Sigmoid colon (tissue), 7 donors: Measurements from ENCODE around the gene SGCD. TPM values are rescaled to one million over a fixed set of nuclear protein-coding genes. Genes with fewer than 3 reads are reported as not detected.
A peak's percentile ranks its signal among the peaks of the same experiment; 100 is the strongest.

Source experiments
- DNase-seq: peaks from one replicate; pipeline ENCODE4 v3.0.0-alpha.2; 2019
- H3K27ac ChIP-seq, 4 donors: fragments of 200-600 bp; sonication (generic); one replicate each; pipeline ENCODE4 v1.5.1; 2016 to 2019; ENCODE audit warnings: mild to moderate bottlenecking in 1 of 4
- H3K27me3 ChIP-seq, 3 donors: fragments of 200-600 bp; sonication (generic); one replicate each; pipeline ENCODE4 v1.5.1; 2019; ENCODE audit warnings: mild to moderate bottlenecking in 1 of 3
- H3K36me3 ChIP-seq, 4 donors: fragments of 200-600 bp; sonication (generic); one replicate each; pipeline ENCODE4 v1.5.1; 2016 to 2019
- H3K4me1 ChIP-seq, 4 donors: fragments of 200-600 bp; sonication (generic); one replicate each; pipeline ENCODE4 v1.5.1; 2017 to 2019
- H3K4me3 ChIP-seq, 4 donors: fragments of 200-600 bp; sonication (generic); one replicate each; pipeline ENCODE4 v1.5.1; 2017 to 2019; ENCODE audit warnings: mild to moderate bottlenecking in 2 of 4, moderate library complexity in 1 of 4
- H3K9me3 ChIP-seq, 4 donors: fragments of 200-600 bp in 3 of 4; sonication (generic) in 3 of 4; one replicate each; pipeline versions ENCODE4 v1.5.1 to v1.6.1; 2013 to 2019
- CTCF ChIP-seq, 4 experiments: fragments of 450-650 bp in 3 of 4; fragments of 200-600 bp in 1 of 4; IDR thresholded peaks; one replicate each; pipeline ENCODE4 v1.5.1; 2016 to 2019; ENCODE audit warnings: antibody characterized with exemption in 4 of 4, mild to moderate bottlenecking in 3 of 4, moderate library complexity in 2 of 4
- EP300 ChIP-seq, 4 donors: sonication (generic); formaldehyde crosslinking; IDR thresholded peaks; one replicate each; pipeline ENCODE4 v1.6.1; 2017; ENCODE audit warnings: antibody characterized with exemption in 4 of 4
- POLR2A ChIP-seq, 2 donors: fragments of 450-650 bp; IDR thresholded peaks; one replicate each; pipeline ENCODE4 v1.6.1; 2016; ENCODE audit warnings: antibody characterized with exemption in 2 of 2, mild to moderate bottlenecking in 2 of 2, moderate library complexity in 2 of 2
- POLR2AphosphoS5 ChIP-seq, 4 donors: sonication (generic); formaldehyde crosslinking; IDR thresholded peaks; one replicate each; pipeline ENCODE4 v1.6.1; 2017; ENCODE audit warnings: antibody characterized with exemption in 4 of 4
- WGBS, 2 donors: extraction: QIAGEN DNeasy Blood & Tissue Kit; methylation state at CpG; one replicate each; pipeline ENCODE4 v1.1.7; 2013; 5-methylcytosine and 5-hydroxymethylcytosine counted together
- intact Hi-C: fragments of 100-400 bp; cut with DNase I; formaldehyde crosslinking; loops from one replicate; pipeline ENCODE4 v1.15.1; 2023
- polyA plus RNA-seq, 3 donors: library from polyadenylated mRNA; stranded (reverse); fragments of 200-250 nt; gene quantifications; one replicate each; pipeline ENCODE4 v1.2.3, GENCODE V29; 2013
- total RNA-seq, 4 donors: library from RNA; depleted of rRNA; stranded (reverse); fragments of >200 nt; gene quantifications; one replicate each; pipeline ENCODE4 v1.1.0, GENCODE V29; 2016
- donor health status: healthy with polysubstance abuse.
- donor health status: Bipolar disorder and iron deficiency.
- donor health status: healthy.

SGCD gene
- total and polyA plus RNA-seq, 7 donors = under 0.01 to 34.3 (median 8.2) TPM

GRCh38 chr5:156399323-156399722, 72.4 kb downstream of the SGCD start:
- Histone ChIP-seq H3K4me3 (no peak overlapping the region), H3K4me1 (peaks cover 0 to 58% (median 35%) of the 10 kb centered on the region in 4 donors), H3K27ac (peak overlapping the region in 3 of 4 donors; percentile 18 to 44 (median 35)), H3K27me3 (no peaks in the 10 kb centered on the region), H3K36me3 (no peaks in the 10 kb centered on the region), H3K9me3 (no peaks in the 10 kb centered on the region)
- WGBS, 2 donors = 67 to 69% methylated on average over 2 of the region's 2 CpGs
- TF ChIP-seq POLR2A (IDR thresholded peaks at IDR 0.05) (no peak), EP300 (IDR thresholded peaks at IDR 0.05) (no peak), POLR2AphosphoS5 (IDR thresholded peaks at IDR 0.05) (no peak), CTCF (IDR thresholded peaks at IDR 0.05) (no peak)
- intact Hi-C loops = loop anchor here (10.0 kb wide), 1 partner anchor 195 kb away; no protein-coding TSS in a partner anchor
- no peak for DNase-seq

- TF ChIP-seq CTCF (IDR thresholded peaks at IDR 0.05) (no peak), EP300 (IDR thresholded peaks at IDR 0.05) (no peak), POLR2AphosphoS5 (IDR thresholded peaks at IDR 0.05) (no peak), POLR2A (IDR thresholded peaks at IDR 0.05) (no peak)
- H3K4me3 ChIP-seq = no peak overlapping the region
- H3K9me3 ChIP-seq = no peaks in the 10 kb centered on the region
- no peaks in the 10 kb centered on the region for H3K27me3 ChIP-seq
- H3K36me3 ChIP-seq = no peaks in the 10 kb centered on the region
- peaks cover 0 to 49% (median 32%) of the 10 kb centered on the region in 4 donors for H3K4me1 ChIP-seq
- peak overlapping the region in 2 of 4 donors; percentile 35 to 44 for H3K27ac ChIP-seq
- no peak for DNase-seq
- intact Hi-C loops = no loop called here
Observed at GRCh38 chr5:156400231-156400986, 73.4 kb downstream of the SGCD start.

- intact Hi-C loops = no loop called here
- Histone ChIP-seq H3K27me3 (no peaks in the 10 kb centered on the region), H3K4me1 (peaks cover 0 to 37% (median 18%) of the 10 kb centered on the region in 4 donors), H3K27ac (no peak overlapping the region), H3K9me3 (no peaks in the 10 kb centered on the region), H3K36me3 (no peaks in the 10 kb centered on the region), H3K4me3 (no peak overlapping the region)
- no peak for TF ChIP-seq POLR2A (IDR thresholded peaks at IDR 0.05)
- no peak for TF ChIP-seq EP300 (IDR thresholded peaks at IDR 0.05)
- no peak for TF ChIP-seq POLR2AphosphoS5 (IDR thresholded peaks at IDR 0.05)
- TF ChIP-seq CTCF (IDR thresholded peaks at IDR 0.05) = no peak
- WGBS, 2 donors = 79 to 83% methylated on average over 4 of the region's 4 CpGs
- no peak for DNase-seq
Observed at GRCh38 chr5:156401804-156402203, 74.8 kb downstream of the SGCD start.

- 69 to 73% methylated on average over 8 of the region's 8 CpGs for WGBS, 2 donors
- Histone ChIP-seq H3K36me3 (no peaks in the 10 kb centered on the region), H3K27ac (no peak overlapping the region), H3K4me1 (peaks cover 0 to 31% (median 14%) of the 10 kb centered on the region in 4 donors), H3K27me3 (no peaks in the 10 kb centered on the region), H3K4me3 (no peak overlapping the region), H3K9me3 (no peaks in the 10 kb centered on the region)
- TF ChIP-seq EP300 (IDR thresholded peaks at IDR 0.05) (no peak), POLR2AphosphoS5 (IDR thresholded peaks at IDR 0.05) (no peak), POLR2A (IDR thresholded peaks at IDR 0.05) (no peak), CTCF (IDR thresholded peaks at IDR 0.05) (no peak)
- no peak for DNase-seq
- intact Hi-C loops = no loop called here
Observed at GRCh38 chr5:156402387-156402921, 75.5 kb downstream of the SGCD start.
